GM23338 (cell line): ENCODE data around the gene TSPAN4. TPM values are rescaled to one million over a fixed set of nuclear protein-coding genes. Genes with fewer than 3 reads are reported as not detected.

Source experiments
- ATAC-seq: fragments of 200-7000 bp; cut with Tn5 transposase; 3 replicates; pipeline ENCODE4 v1.9.1; 2020
- DNase-seq: peaks from one replicate; pipeline ENCODE4 v3.0.0-alpha.2; 2015; ENCODE audit warnings: low spot score
- H2AFZ ChIP-seq: fragments of 200-600 bp; sonication (generic); 2 replicates; pipeline ENCODE4 v1.8.0; 2016; ENCODE audit warnings: antibody characterized with exemption, mild to moderate bottlenecking, moderate library complexity
- H3F3A ChIP-seq: fragments of 200-600 bp; sonication (generic); replicated peaks from 2 replicates; pipeline ENCODE4 v1.8.0; 2017; ENCODE audit warnings: antibody characterized with exemption, mixed run types, low read depth
- H3K27ac ChIP-seq: fragments of 200-600 bp; sonication (generic); 2 replicates; pipeline ENCODE4 v1.6.1; 2016; ENCODE audit warnings: low read depth
- H3K27me3 ChIP-seq: fragments of 200-600 bp; sonication (generic); 2 replicates; pipeline ENCODE4 v1.8.0; 2016; ENCODE audit warnings: mild to moderate bottlenecking, mixed run types, moderate library complexity; ENCODE audit not compliant: insufficient read depth
- H3K36me3 ChIP-seq: fragments of 200-600 bp; sonication (generic); 2 replicates; pipeline ENCODE4 v1.8.0; 2016; ENCODE audit warnings: mild to moderate bottlenecking; ENCODE audit not compliant: insufficient read depth
- H3K4me1 ChIP-seq: fragments of 200-600 bp; sonication (generic); 2 replicates; pipeline ENCODE4 v1.8.0; 2016; ENCODE audit warnings: mild to moderate bottlenecking, moderate library complexity; ENCODE audit not compliant: insufficient read depth
- H3K4me2 ChIP-seq: fragments of 200-600 bp; sonication (generic); 2 replicates; pipeline ENCODE4 v1.7.1; 2017; ENCODE audit warnings: mixed run types
- H3K4me3 ChIP-seq: fragments of 200-600 bp; sonication (generic); 2 replicates; pipeline ENCODE4 v1.6.1; 2016; ENCODE audit warnings: mixed run types
- H3K79me2 ChIP-seq: fragments of 200-600 bp; sonication (generic); replicated peaks from 2 replicates; pipeline ENCODE4 v1.8.0; 2017; ENCODE audit warnings: mild to moderate bottlenecking; ENCODE audit not compliant: insufficient read depth
- H3K9me2 ChIP-seq: fragments of 200-600 bp; sonication (generic); 2 replicates; pipeline ENCODE4 v1.8.0; 2017; ENCODE audit not compliant: insufficient read depth
- H4K20me1 ChIP-seq: fragments of 200-600 bp; sonication (generic); replicated peaks from 2 replicates; pipeline ENCODE4 v1.8.0; 2017; ENCODE audit warnings: mild to moderate bottlenecking; ENCODE audit not compliant: insufficient read depth
- H3K27ac Mint-ChIP-seq: 2 replicates; pipeline ENCODE4 v1.8.0; 2020; ENCODE audit warnings: inconsistent platforms, mild to moderate bottlenecking, moderate library complexity, mixed read lengths
- H3K27me3 Mint-ChIP-seq: 3 replicates; pipeline ENCODE4 v1.8.0; 2022; ENCODE audit warnings: low read depth, mild to moderate bottlenecking, moderate library complexity, mixed read lengths, inconsistent platforms; ENCODE audit not compliant: insufficient read depth, poor library complexity
- H3K36me3 Mint-ChIP-seq: 3 replicates; pipeline ENCODE4 v1.8.0; 2021; ENCODE audit warnings: low read depth, mild to moderate bottlenecking, inconsistent platforms, moderate library complexity, mixed read lengths
- H3K4me1 Mint-ChIP-seq: 3 replicates; pipeline ENCODE4 v1.8.0; 2020; ENCODE audit warnings: mild to moderate bottlenecking, inconsistent platforms, mixed read lengths
- H3K4me3 Mint-ChIP-seq: 3 replicates; pipeline ENCODE4 v1.8.0; 2021; ENCODE audit warnings: moderate library complexity, mild to moderate bottlenecking, inconsistent platforms, mixed read lengths
- H3K9me3 Mint-ChIP-seq: 3 replicates; pipeline ENCODE4 v1.8.0; 2020; ENCODE audit warnings: moderate library complexity, mild to moderate bottlenecking, inconsistent platforms, mixed read lengths
- CREB1 ChIP-seq: fragments of 250-450 bp; sonication (Bioruptor Pico); IDR thresholded peaks from 2 replicates; pipeline ENCODE4 v1.5.0; 2020; ENCODE audit warnings: low read depth, mild to moderate bottlenecking, moderate library complexity
- JUNB ChIP-seq: IDR thresholded peaks from one replicate; pipeline ENCODE4 v1.6.1; 2016; ENCODE audit warnings: antibody characterized with exemption; ENCODE audit not compliant: unreplicated experiment
- NANOG ChIP-seq: IDR thresholded peaks from 2 replicates; pipeline ENCODE4 v1.6.1; 2016; ENCODE audit warnings: antibody characterized with exemption, borderline replicate concordance
- POLR2AphosphoS5 ChIP-seq: IDR thresholded peaks from 2 replicates; pipeline ENCODE4 v1.6.1; 2016; ENCODE audit warnings: antibody characterized with exemption, low read depth
- polyA plus RNA-seq: library from polyadenylated mRNA; unstranded; fragments of >200 nt; fragmentation: Nextera tagmentation; extraction: Ambion mirVana; gene quantifications from 2 replicates; pipeline ENCODE4 v1.2.1, GENCODE V29; 2016
- total RNA-seq: library from RNA; depleted of rRNA; stranded (reverse); fragments of >200 nt; shearing (Covaris generic); gene quantifications from 2 replicates; pipeline ENCODE4 v1.2.3, GENCODE V29; 2014
- TF ChIP-seq, protein P1 (sequence below), 2 experiments: fragments of 200-600 bp in 1 of 2; sonication (generic) in 1 of 2; conservative IDR thresholded peaks; 2 replicates each; pipeline versions ENCODE4 v1.5.1 to v1.6.1; 2016 to 2017; ENCODE audit warnings: antibody characterized with exemption in 2 of 2, low read depth in 2 of 2, mild to moderate bottlenecking in 2 of 2, moderate library complexity in 1 of 2
- TF ChIP-seq, protein P2 (sequence below): fragments of 250-450 bp; sonication (Bioruptor Pico); IDR thresholded peaks from 2 replicates; pipeline ENCODE4 v1.5.0; 2020; ENCODE audit warnings: mild to moderate bottlenecking, moderate library complexity

The TSPAN4 gene
- total and polyA plus RNA-seq, 2 experiments from 2014 or later, result 76.8 to 150 TPM

DNA sequence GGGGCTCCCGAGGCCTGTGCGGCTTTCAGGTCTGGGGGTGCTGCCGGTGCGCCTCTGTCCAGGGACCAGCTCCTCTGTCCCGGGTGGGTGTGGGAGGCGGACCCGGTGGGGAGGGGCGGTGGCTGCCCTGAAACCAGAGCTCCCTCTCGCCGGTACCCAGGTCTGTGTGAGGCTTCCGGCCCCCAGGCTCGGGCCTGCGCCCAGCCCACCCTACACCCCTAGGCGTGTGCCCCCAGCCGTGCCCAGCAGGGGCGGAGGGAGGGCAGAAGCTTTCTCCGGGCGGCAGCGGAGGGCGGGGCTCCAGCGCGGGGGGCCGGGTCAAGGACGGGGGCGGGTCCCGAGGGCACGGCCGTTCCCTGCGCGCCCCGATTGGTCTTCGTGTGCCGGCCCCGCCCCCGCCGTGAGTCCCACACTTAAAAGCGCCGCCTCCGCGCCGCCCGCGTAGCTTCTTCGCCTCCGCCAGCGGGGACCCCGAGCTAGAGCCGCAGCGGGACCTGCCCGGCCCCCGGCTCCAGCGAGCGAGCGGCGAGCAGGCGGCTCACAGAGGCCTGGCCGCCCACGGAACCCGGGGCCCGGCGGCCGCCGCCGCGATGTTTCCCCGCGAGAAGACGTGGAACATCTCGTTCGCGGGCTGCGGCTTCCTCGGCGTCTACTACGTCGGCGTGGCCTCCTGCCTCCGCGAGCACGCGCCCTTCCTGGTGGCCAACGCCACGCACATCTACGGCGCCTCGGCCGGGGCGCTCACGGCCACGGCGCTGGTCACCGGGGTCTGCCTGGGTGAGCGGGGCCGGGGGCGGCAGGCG lies 23.3 kb upstream of the TSPAN4 start (continued):
- TF ChIP-seq, protein P1, sequence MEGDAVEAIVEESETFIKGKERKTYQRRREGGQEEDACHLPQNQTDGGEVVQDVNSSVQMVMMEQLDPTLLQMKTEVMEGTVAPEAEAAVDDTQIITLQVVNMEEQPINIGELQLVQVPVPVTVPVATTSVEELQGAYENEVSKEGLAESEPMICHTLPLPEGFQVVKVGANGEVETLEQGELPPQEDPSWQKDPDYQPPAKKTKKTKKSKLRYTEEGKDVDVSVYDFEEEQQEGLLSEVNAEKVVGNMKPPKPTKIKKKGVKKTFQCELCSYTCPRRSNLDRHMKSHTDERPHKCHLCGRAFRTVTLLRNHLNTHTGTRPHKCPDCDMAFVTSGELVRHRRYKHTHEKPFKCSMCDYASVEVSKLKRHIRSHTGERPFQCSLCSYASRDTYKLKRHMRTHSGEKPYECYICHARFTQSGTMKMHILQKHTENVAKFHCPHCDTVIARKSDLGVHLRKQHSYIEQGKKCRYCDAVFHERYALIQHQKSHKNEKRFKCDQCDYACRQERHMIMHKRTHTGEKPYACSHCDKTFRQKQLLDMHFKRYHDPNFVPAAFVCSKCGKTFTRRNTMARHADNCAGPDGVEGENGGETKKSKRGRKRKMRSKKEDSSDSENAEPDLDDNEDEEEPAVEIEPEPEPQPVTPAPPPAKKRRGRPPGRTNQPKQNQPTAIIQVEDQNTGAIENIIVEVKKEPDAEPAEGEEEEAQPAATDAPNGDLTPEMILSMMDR (conservative IDR thresholded peaks at IDR 0.05; ENCODE audit: low read depth in 2 of 2), result no peak
- TF ChIP-seq CREB1 (CRISPR knock-in tag), result 0 out of 2 replicates have a peak, but pooled peaks have one; percentile 45

DNA sequence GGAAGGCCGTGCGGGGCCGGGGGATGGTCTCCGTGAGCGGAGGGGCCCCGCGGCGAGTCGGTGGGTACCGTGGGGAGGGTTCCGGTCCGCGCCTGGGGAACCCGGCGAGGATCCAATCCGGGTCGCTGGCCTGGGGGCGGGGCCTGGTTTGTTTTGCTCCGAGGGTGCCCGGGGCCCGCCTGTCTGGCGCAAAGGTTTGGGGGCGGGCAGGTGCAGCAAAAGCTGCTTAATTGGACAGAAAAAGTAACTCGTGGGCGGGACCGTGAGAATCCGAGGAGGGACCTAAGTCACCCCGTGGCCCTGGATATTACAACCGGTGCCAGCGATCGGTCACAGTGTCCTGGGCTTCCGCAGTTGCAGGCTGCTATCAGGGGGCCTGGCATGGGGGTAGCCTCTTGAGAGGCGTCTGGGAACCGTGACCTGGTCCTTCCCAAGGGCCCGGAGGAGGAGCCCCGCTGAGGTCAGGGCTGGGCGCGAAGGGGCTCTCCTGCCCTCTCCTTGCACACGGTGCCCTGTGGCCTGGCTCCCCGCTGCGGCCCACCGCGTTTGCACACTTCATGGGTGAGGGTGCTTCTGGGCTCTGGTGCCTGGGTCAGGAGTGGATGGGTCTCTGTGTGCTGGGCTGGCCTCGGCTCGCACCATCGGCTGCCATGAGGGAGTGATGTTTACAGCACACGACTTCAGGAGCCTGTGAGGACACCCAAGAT lies 22.6 kb upstream of the TSPAN4 start:
- Mint-ChIP-seq H3K4me1 (peaks cover 10% of the 10 kb centered on the region), H3K27me3 (peaks cover 27% of the 10 kb centered on the region), H3K27ac (no peak overlapping the region), H3K4me3 (peak overlapping the region; percentile 83), H3K9me3 (no peaks in the 10 kb centered on the region), H3K36me3 (peaks cover 12% of the 10 kb centered on the region; the same call in 1 of the 3 replicates)
- no peaks in the 10 kb centered on the region for H3K27me3 ChIP-seq
- H3K4me1 ChIP-seq, result peaks cover 7% of the 10 kb centered on the region; the same call in 1 of the 2 replicates
- H3K36me3 ChIP-seq, result no peaks in the 10 kb centered on the region
- H3K4me2 ChIP-seq, result peak overlapping the region; percentile 85
- peaks cover 17% of the 10 kb centered on the region for H4K20me1 ChIP-seq
- H3F3A ChIP-seq, result peaks cover 8% of the 10 kb centered on the region; the same call in 1 of the 2 replicates
- TF ChIP-seq JUNB (no peak), POLR2AphosphoS5 (0 out of 2 replicates have a peak, but pooled peaks have one; percentile 22)
- ATAC-seq (peak; percentile 42), DNase-seq (peak; percentile 92)
- peak overlapping the region; percentile 73 for H3K4me3 ChIP-seq
- H3K27ac ChIP-seq, result no peak overlapping the region
- H3K9me2 ChIP-seq, result no peaks in the 10 kb centered on the region
- H3K79me2 ChIP-seq, result 0 out of 2 replicates have a peak, but pooled peaks cover 5% of the 10 kb centered on the region
- H2AFZ ChIP-seq, result no peak overlapping the region

DNA sequence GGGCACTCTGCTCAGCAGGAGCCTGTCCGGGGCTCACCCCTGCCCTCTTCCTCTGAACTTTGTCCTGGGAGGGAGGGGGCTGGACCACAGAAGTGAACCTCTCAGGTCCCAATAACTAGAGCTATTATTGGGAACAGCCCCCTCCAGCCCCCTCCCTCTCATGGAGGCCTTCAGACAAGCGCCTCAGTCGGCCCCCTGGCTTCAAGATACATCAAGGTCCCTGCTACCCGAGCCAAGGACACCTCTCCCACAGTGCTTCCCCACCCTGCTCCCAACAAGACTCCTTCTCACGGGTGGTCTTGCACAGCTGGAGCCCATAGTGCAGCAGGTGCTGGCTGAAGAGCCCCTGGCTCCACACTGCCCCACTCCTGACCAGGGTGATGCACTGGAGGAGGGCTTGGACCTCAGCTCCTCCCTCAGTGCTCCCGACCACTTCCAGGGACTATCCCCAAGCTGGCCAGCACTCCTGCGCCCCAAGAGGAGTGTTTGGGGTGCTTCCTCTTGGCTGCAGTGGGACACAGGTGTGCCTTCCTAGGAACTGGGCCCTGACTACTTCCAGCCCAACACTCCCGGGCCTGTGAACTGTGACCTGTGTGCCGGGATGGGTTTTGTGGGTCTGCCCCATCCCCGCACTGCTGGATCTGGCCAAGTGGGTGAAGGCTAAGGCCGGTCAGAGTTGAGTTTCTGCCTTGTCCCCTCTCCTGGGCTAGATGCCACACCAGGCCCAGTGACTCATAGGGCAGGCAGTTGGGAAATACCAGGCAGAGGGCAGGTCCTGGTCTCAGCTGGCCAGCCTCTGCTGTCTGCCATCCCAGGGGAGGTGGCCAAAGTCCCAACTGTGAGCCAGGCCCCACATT lies 21.8 kb upstream of the TSPAN4 start:
- ATAC-seq, result no peak
- H3K79me2 ChIP-seq, result 0 out of 2 replicates have a peak, but pooled peaks cover 5% of the 10 kb centered on the region
- no peak overlapping the region for H2AFZ ChIP-seq
- H3K9me2 ChIP-seq, result no peaks in the 10 kb centered on the region
- no peaks in the 10 kb centered on the region for H3K27me3 ChIP-seq
- Mint-ChIP-seq H3K4me3 (peak overlapping the region; percentile 83), H3K4me1 (peaks cover 13% of the 10 kb centered on the region), H3K36me3 (peaks cover 11% of the 10 kb centered on the region; the same call in 1 of the 3 replicates), H3K27ac (no peak overlapping the region), H3K27me3 (peaks cover 21% of the 10 kb centered on the region), H3K9me3 (no peaks in the 10 kb centered on the region)
- H4K20me1 ChIP-seq, result peaks cover 17% of the 10 kb centered on the region
- peak overlapping the region; percentile 85 for H3K4me2 ChIP-seq
- peaks cover 9% of the 10 kb centered on the region; the same call in 1 of the 2 replicates for H3F3A ChIP-seq
- DNase-seq, result no peak
- H3K27ac ChIP-seq, result no peak overlapping the region
- peaks cover 7% of the 10 kb centered on the region; the same call in 1 of the 2 replicates for H3K4me1 ChIP-seq
- no peaks in the 10 kb centered on the region for H3K36me3 ChIP-seq
- peak overlapping the region; percentile 73 for H3K4me3 ChIP-seq
- TF ChIP-seq NANOG, result no peak
- TF ChIP-seq, protein P2, sequence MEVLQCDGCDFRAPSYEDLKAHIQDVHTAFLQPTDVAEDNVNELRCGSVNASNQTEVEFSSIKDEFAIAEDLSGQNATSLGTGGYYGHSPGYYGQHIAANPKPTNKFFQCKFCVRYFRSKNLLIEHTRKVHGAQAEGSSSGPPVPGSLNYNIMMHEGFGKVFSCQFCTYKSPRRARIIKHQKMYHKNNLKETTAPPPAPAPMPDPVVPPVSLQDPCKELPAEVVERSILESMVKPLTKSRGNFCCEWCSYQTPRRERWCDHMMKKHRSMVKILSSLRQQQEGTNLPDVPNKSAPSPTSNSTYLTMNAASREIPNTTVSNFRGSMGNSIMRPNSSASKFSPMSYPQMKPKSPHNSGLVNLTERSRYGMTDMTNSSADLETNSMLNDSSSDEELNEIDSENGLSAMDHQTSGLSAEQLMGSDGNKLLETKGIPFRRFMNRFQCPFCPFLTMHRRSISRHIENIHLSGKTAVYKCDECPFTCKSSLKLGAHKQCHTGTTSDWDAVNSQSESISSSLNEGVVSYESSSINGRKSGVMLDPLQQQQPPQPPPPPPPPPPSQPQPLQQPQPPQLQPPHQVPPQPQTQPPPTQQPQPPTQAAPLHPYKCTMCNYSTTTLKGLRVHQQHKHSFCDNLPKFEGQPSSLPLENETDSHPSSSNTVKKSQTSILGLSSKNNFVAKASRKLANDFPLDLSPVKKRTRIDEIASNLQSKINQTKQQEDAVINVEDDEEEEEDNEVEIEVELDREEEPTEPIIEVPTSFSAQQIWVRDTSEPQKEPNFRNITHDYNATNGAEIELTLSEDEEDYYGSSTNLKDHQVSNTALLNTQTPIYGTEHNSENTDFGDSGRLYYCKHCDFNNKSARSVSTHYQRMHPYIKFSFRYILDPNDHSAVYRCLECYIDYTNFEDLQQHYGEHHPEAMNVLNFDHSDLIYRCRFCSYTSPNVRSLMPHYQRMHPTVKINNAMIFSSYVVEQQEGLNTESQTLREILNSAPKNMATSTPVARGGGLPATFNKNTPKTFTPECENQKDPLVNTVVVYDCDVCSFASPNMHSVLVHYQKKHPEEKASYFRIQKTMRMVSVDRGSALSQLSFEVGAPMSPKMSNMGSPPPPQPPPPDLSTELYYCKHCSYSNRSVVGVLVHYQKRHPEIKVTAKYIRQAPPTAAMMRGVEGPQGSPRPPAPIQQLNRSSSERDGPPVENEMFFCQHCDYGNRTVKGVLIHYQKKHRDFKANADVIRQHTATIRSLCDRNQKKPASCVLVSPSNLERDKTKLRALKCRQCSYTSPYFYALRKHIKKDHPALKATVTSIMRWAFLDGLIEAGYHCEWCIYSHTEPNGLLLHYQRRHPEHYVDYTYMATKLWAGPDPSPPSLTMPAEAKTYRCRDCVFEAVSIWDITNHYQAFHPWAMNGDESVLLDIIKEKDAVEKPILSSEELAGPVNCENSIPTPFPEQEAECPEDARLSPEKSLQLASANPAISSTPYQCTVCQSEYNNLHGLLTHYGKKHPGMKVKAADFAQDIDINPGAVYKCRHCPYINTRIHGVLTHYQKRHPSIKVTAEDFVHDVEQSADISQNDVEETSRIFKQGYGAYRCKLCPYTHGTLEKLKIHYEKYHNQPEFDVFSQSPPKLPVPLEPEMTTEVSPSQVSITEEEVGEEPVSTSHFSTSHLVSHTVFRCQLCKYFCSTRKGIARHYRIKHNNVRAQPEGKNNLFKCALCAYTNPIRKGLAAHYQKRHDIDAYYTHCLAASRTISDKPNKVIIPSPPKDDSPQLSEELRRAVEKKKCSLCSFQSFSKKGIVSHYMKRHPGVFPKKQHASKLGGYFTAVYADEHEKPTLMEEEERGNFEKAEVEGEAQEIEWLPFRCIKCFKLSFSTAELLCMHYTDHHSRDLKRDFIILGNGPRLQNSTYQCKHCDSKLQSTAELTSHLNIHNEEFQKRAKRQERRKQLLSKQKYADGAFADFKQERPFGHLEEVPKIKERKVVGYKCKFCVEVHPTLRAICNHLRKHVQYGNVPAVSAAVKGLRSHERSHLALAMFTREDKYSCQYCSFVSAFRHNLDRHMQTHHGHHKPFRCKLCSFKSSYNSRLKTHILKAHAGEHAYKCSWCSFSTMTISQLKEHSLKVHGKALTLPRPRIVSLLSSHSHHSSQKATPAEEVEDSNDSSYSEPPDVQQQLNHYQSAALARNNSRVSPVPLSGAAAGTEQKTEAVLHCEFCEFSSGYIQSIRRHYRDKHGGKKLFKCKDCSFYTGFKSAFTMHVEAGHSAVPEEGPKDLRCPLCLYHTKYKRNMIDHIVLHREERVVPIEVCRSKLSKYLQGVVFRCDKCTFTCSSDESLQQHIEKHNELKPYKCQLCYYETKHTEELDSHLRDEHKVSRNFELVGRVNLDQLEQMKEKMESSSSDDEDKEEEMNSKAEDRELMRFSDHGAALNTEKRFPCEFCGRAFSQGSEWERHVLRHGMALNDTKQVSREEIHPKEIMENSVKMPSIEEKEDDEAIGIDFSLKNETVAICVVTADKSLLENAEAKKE (CRISPR knock-in tag), result no peak
